Activated naive CD4-positive, alpha-beta T cell treated with anti-CD3 and anti-CD28 coated beads, Interleukin-2, amount 50 U/mL, for 72 hours (primary cell): Measurements from ENCODE around the gene FCRL6. TPM values are rescaled to one million over a fixed set of nuclear protein-coding genes. Genes with fewer than 3 reads are reported as not detected.
A peak's percentile ranks its signal among the peaks of the same experiment; 100 is the strongest.

Experiments
- ATAC-seq, 2 donors: fragments of 150-1000 bp; cut with Tn5 transposase; 2 replicates each; pipeline ENCODE4 v1.10.0; 2021; ENCODE audit warnings: mild to moderate bottlenecking in 2 of 2, moderate library complexity in 2 of 2
- DNase-seq, 2 donors: peaks; one replicate each; pipeline ENCODE4 v3.0.0; 2021 to 2022; ENCODE audit warnings: low spot score in 2 of 2
- H3K27ac Mint-ChIP-seq, 2 donors: one replicate each; pipeline ENCODE4 v1.8.0; 2022; ENCODE audit warnings: mild to moderate bottlenecking in 2 of 2, mixed read lengths in 2 of 2
- H3K36me3 Mint-ChIP-seq, 2 donors: one replicate each; pipeline ENCODE4 v1.8.0; 2022; ENCODE audit warnings: mixed read lengths in 2 of 2
- H3K9me3 Mint-ChIP-seq, 2 donors: one replicate each; pipeline ENCODE4 v1.8.0; 2022; ENCODE audit warnings: mixed read lengths in 2 of 2
- total RNA-seq, 2 donors: library from RNA; stranded (reverse); gene quantifications; one replicate each; pipeline ENCODE4 v1.2.3, GENCODE V29; 2022

The FCRL6 gene, protein sequence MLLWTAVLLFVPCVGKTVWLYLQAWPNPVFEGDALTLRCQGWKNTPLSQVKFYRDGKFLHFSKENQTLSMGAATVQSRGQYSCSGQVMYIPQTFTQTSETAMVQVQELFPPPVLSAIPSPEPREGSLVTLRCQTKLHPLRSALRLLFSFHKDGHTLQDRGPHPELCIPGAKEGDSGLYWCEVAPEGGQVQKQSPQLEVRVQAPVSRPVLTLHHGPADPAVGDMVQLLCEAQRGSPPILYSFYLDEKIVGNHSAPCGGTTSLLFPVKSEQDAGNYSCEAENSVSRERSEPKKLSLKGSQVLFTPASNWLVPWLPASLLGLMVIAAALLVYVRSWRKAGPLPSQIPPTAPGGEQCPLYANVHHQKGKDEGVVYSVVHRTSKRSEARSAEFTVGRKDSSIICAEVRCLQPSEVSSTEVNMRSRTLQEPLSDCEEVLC
- not detected for total RNA-seq

DNA sequence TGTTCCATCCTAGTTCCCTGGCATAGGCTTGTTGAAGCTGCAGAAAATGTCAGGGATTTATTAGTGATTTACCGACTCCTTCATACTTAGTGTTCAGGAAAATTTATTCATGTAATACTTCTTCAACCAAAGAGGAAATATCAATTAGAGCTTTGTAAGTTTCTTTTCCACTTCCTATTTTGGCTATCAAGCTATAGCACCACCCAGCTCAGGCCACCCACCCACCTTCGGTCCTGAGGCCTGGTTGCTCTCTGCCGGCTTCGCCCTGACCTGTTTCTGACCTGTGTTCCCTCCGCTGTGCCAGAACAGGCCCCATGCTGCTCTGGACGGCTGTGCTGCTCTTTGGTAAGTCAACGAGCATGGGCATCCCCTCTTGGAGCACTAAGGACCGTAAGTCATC lies at the start of gene FCRL6:
Gene FCRL6 (plus strand): TSS at position 250 of the 400 bp plus-strand sequence. CDS start 65 bp downstream, at position 315.
- no peak for ATAC-seq
- H3K36me3 Mint-ChIP-seq, result no peaks in the 10 kb centered on the region
- H3K27ac Mint-ChIP-seq, result no peak within 1 kb of the TSS
- DNase-seq, result no peak
- no peaks in the 10 kb centered on the region for H3K9me3 Mint-ChIP-seq

DNA sequence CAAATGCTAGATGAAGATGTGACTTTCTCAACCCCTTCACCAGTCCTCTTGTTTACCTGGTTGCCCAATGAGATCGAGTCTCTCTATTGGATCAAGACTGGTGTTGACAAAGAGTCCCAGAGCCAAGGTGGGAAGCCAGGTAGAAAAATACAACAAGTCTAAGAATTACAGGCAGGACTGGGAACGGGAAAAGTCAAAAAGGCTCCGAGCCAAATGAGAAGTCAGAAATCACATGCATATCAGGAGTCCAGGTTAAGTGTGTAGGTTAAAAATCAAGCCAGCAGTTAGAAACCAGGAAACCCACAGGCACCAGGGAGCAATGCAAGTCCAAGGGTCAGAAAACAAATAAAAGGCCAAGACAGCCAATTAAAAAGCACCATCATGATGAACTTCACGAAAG lies 48.8 kb upstream of the FCRL6 start:
- ATAC-seq, result no peak
- Mint-ChIP-seq H3K27ac (no peak overlapping the region), H3K9me3 (no peaks in the 10 kb centered on the region), H3K36me3 (no peaks in the 10 kb centered on the region)
- DNase-seq, result no peak

DNA sequence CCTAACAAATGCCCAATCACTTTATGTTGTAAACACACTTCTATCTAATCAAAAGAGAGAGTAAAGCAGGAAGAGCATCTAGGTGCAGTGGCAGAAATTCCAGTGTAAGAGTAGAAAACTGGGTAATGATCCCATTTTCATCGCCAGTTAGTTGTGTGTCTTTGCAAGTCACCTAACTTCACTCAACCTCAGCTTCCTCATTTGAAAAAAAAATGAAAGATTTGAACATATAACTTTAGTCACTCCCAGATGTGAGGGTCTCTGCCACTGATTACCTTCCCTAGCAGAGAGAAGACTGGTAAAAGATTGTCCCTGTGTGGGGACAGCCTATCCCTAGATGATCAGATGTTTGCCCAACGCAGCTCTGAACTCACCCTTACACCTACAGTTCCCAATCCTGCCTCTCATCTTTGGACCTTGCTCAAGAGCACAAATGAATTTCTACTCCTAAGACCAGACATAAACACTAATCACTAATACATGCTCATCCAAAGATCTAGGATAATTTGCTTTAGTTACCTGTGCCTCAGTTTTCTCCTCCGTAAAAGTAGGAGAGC lies 46.6 kb upstream of the FCRL6 start:
- no peak for DNase-seq
- ATAC-seq, result no peak
- Mint-ChIP-seq H3K9me3 (no peaks in the 10 kb centered on the region), H3K36me3 (no peaks in the 10 kb centered on the region), H3K27ac (no peak overlapping the region)

DNA sequence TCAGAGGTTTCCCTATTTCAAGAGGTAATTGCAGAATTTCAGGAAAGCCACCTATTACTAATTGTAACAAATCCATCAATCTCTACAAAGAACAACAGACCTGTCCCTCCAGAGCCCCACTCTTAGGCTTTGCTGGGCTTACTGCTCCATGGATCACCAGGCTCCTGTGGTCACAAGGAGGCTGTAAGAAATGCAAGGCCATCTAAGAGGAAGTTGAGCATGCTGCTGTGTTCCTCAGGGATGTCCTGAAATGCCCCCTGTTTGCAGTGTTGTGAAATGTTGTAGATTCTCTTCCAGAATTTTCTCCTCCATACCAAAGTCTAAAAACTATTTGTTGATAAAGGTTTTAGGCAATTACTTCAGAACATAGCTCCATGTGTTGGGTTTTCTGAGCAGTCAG lies 45.8 kb upstream of the FCRL6 start:
- Mint-ChIP-seq H3K9me3 (no peaks in the 10 kb centered on the region), H3K36me3 (no peaks in the 10 kb centered on the region), H3K27ac (no peak overlapping the region)
- DNase-seq (no peak), ATAC-seq (no peak)

DNA sequence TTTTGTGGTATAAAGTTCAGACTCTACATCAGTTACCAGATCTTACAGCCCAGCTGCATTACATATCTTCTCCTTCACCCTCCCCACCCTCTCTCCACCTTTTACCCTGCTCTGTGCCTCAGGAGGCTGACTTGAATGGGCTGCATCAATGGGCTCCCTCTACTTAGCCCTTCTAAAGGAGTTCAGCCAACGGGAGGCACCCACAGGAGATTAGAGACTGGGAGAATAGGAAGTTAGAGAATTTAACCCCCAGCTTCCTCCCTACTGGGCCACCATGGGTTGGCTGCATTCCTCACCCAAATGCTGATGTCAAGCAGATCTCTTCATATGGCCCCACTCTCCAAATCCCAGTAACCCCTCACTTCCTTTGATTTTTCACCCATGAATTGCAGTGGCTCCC lies 38.5 kb upstream of the FCRL6 start:
- DNase-seq (no peak), ATAC-seq (no peak)
- Mint-ChIP-seq H3K27ac (no peak overlapping the region), H3K36me3 (no peaks in the 10 kb centered on the region), H3K9me3 (no peaks in the 10 kb centered on the region)

DNA sequence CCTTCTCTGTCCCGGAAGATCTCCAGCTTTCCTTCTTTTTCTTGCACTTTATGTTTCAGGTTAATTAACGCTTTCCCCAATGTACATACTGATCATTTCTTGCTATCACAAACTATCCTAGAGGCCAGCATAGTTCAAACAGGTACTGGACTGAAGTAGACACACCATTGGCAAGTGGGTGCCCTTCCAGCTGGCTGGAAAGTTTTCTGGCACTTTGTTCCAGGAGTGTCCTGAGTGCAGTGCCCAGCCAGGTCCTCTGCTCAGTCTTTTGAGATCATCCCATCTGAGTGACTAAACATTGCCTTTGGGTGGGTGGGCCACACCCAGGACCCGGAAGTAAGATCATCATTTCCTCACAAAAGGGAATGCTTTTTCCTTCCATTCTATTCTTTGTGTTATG lies 36.4 kb upstream of the FCRL6 start:
- DNase-seq, result no peak
- no peak for ATAC-seq
- H3K36me3 Mint-ChIP-seq, result no peaks in the 10 kb centered on the region
- H3K27ac Mint-ChIP-seq, result peak overlapping the region in 1 of 2 donors; percentile 8
- no peaks in the 10 kb centered on the region for H3K9me3 Mint-ChIP-seq

DNA sequence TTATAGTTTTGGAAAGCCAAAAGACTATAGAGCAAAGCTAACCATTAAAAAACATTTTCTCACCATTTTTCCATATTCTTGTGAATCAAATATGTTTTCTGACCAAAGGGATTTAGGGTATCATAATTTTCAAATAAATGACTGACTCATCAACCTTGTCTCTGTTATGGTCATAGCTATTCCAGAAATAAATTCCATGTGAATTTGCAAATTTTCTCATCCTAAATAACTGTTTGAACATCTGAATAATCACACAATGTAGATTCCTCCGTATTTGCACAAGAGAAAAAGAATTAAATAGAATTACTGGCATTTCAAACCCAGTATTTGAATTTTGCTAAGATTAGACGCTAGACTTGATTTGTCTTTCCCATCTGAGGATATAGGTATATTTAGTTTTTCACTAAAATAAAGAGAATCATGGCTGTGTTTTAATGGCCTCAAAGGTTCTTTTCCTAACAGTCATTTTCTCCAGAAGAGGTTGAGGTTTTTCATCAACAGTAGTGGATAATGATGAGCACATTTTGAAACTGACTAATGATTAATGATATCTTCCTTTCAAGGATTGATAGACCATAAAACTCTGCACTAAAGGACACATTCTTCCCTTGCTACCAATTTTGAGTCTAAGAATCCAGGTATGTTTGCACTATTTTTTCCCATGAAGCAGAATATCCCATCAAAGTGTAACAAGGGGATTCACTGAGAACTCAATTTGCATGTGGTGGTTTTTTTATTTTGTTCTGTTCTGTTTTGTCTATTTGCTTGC lies 30.8 kb upstream of the FCRL6 start:
- Mint-ChIP-seq H3K36me3 (no peaks in the 10 kb centered on the region), H3K9me3 (no peaks in the 10 kb centered on the region), H3K27ac (no peak overlapping the region)
- no peak for DNase-seq
- no peak for ATAC-seq

DNA sequence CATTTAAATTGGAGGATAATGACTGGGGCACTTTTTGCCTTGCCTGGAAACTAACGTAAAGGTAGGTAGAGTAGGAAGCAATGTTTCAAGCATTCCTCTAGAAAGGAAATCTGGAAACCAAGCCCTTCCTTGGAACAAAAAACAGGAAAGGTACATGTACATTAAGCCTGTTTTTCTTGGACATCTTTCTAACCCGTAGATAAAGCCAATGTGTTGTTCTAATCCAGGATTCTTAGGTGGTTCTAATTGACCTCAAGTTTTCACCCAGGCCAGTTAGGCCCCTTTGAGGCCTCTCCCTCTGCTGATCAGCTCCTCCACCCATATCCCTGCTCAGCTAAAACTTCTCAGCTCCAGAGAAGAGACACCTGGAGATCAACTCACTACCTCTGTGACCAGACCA lies 27.7 kb upstream of the FCRL6 start:
- H3K36me3 Mint-ChIP-seq, result no peaks in the 10 kb centered on the region
- H3K9me3 Mint-ChIP-seq, result no peaks in the 10 kb centered on the region
- DNase-seq, result no peak
- ATAC-seq, result no peak
- H3K27ac Mint-ChIP-seq, result no peak overlapping the region

DNA sequence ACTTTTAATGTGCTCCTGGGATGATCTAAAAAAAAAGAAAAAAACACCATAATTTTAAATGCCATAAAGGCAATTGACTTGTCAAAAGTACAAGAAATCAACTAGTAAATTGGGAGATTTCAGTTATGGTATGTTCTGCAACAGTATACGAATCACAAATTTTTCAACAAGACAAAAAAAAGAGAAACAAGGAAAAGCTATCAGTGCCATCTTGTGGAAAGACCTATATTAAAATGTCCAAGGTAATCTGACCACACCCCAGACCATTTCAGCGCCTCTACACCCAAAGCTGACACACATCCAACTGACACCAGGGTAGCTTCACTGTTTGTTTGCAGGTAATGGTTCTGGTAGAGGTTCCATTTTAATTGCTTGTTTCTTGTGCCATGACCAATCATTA lies 26.4 kb upstream of the FCRL6 start:
- H3K9me3 Mint-ChIP-seq, result no peaks in the 10 kb centered on the region
- no peak for DNase-seq
- H3K27ac Mint-ChIP-seq, result no peak overlapping the region
- no peak for ATAC-seq
- H3K36me3 Mint-ChIP-seq, result no peaks in the 10 kb centered on the region

DNA sequence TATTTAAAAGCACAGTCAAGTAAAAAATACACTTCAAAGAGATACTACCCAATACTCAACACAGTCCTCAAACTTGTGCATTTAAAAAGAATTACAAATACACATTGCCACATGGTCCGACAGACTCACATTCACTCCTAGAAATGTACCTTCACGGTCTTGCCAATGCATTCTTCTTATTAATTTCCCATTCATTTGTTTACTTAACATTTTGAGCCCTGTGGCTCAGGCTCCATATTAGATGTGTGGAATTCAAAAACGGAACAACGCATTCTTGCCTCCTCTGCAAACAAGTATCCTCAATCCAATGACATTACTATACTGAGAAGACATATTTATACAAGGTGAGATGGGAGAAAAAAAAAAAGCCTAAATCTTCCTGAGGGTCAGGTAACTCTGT lies 23.9 kb upstream of the FCRL6 start:
- ATAC-seq, result no peak
- Mint-ChIP-seq H3K27ac (no peak overlapping the region), H3K36me3 (no peaks in the 10 kb centered on the region), H3K9me3 (no peaks in the 10 kb centered on the region)
- DNase-seq, result no peak

DNA sequence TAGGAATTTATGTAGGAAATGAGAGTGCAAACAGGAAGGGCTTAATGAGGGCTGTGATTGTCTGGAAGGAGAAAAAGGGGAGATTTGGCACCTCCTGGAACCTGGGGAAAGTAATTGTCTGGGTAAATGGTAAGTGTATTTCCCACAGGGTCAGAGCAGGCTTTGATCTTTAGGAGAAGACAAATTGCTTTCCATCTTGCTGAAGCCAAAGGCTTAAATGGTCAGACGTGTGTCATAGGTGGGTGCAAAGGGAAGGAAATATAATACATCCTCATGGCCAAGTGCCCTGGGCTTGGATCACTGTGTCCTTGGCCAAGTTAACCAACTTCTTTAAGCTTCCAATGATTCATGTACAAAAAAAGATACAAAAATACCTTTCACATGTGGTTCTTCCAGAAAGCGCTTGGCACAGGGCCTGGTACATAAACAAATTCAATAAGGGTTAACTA lies 22.7 kb upstream of the FCRL6 start:
- H3K27ac Mint-ChIP-seq, result peak overlapping the region in 1 of 2 donors; percentile 67
- DNase-seq (no peak), ATAC-seq (no peak)
- H3K9me3 Mint-ChIP-seq, result no peaks in the 10 kb centered on the region
- H3K36me3 Mint-ChIP-seq, result no peaks in the 10 kb centered on the region

DNA sequence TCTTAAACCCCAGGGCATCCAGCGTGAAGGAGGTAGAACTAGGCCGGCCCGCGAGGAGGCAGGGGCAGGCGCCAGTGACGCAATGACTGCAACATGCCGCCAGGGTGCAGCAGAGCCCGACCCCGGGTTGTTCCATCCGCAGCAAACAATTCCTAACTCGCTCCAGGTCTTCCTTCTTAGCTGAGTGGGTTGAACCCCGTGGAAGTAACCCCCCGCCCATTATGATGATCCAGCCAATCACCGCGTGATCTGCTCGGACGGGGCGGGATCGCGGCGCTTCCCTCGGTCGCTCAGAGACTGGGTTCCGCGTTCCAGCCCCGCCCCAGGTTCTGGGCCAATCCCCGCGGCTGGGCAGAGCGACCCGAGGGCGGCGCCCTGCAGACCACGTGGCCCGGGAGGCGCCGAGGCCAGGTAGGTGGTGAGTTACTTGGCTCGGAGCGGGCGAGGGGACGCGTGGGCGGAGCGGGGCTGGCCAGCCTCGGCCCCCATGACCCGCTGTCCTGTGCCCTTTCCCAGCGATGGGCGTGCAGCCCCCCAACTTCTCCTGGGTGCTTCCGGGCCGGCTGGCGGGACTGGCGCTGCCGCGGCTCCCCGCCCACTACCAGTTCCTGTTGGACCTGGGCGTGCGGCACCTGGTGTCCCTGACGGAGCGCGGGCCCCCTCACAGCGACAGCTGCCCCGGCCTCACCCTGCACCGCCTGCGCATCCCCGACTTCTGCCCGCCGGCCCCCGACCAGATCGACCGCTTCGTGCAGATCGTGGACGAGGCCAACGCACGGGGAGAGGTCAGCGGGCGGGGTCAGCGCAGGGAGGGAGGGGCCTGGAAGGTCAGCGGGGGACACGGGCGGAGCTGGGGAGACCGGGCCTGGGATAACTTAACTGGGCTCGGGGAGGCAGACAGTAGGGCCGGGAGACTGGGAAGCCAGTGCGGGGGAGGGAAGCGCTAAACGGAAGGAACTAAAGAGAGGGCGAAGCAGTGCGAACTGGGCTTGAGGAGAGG lies 21.3 kb upstream of the FCRL6 start, which contains the start of gene DUSP23:
Gene DUSP23 (plus strand): TSS at position 380 of the 1,000 bp plus-strand sequence. CDS start 139 bp downstream, at position 519.
- H3K36me3 Mint-ChIP-seq, result no peaks in the 10 kb centered on the region
- no peaks in the 10 kb centered on the region for H3K9me3 Mint-ChIP-seq
- ATAC-seq, result peak; percentile 98
- H3K27ac Mint-ChIP-seq, result peak within 1 kb of the TSS in 1 of 2 donors; percentile 67
- DNase-seq, result peak; percentile 96 to 97

DNA sequence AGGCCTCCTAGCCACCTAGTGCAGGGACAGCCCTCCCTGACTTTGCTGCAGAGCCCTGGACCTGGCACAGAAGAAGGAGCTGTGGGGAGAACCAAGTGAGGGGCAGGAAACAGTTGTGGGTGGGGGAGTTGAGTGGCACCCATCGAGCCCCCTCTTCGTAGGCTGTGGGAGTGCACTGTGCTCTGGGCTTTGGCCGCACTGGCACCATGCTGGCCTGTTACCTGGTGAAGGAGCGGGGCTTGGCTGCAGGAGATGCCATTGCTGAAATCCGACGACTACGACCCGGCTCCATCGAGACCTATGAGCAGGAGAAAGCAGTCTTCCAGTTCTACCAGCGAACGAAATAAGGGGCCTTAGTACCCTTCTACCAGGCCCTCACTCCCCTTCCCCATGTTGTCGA lies 20.2 kb upstream of the FCRL6 start:
- Mint-ChIP-seq H3K36me3 (no peaks in the 10 kb centered on the region), H3K9me3 (no peaks in the 10 kb centered on the region), H3K27ac (no peak overlapping the region)
- DNase-seq, result no peak
- no peak for ATAC-seq

DNA sequence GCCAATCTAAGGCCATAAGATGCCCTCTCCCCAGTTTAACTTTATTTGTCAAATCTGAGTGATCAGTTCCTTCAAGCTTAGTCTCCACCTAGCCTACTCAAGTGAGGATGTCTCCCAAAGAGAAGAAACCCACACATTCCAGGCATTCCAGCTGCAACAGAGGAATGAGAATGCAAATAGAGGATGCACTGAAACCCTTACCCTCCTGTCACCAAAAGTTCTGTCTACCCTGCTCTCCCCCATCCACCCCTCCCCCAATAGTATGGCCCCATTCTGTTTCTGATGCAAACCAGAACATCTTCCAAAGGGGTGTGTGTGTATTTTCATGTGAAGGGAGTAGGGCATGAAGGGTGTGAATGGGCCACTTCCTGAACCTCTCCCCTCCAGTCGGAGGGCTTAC lies 18.4 kb upstream of the FCRL6 start:
- Mint-ChIP-seq H3K27ac (no peak overlapping the region), H3K9me3 (no peaks in the 10 kb centered on the region), H3K36me3 (no peaks in the 10 kb centered on the region)
- DNase-seq, result no peak
- no peak for ATAC-seq

DNA sequence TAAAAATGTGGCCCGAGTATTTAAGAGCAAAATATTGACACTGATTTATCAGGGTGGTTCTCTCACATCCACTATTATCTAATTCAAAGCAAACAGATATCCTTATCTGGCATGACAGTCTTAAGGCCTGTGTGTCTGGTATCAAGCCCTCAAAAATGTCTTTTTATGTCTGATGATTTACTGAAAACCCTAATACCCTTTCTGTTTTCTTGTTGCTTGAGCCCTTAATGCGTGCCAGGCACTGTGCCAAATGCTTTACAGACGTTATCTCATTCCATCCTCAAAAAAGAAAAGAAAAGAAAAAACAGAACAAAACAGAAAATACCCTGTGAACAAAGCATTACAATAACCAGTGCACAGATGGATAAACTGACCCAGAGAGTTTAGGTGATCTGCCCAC lies 15.7 kb upstream of the FCRL6 start:
- Mint-ChIP-seq H3K9me3 (no peaks in the 10 kb centered on the region), H3K27ac (no peak overlapping the region), H3K36me3 (no peaks in the 10 kb centered on the region)
- ATAC-seq (no peak), DNase-seq (no peak)

DNA sequence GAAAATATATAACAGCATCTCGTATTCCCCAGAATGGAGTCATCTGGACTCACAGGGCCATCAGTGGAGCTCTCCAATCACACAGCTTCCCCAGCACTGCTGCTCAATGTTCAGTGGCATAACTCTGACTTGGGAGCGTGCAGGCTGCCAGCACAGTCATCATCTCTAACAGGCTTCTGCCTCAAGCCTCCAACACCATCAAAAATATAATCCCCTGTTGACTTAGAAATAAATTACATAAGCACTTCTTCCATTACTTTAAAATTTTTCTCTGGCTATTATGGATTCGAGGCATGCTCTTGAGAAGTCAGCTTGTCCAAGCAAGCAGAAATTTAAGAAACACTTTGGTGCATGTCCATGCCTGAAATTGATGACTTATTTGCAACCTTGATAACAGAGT lies 15.2 kb upstream of the FCRL6 start:
- no peak for ATAC-seq
- no peak for DNase-seq
- Mint-ChIP-seq H3K9me3 (no peaks in the 10 kb centered on the region), H3K27ac (no peak overlapping the region), H3K36me3 (no peaks in the 10 kb centered on the region)
